ENCODE measurements around the gene DLG1.

- TF ChIP-seq RAD21 (IDR thresholded peaks at IDR 0.05; ENCODE audit: low read depth) (no peak), TEAD4 (IDR thresholded peaks at IDR 0.05) (no peak), EP300 (IDR thresholded peaks at IDR 0.05; ENCODE audit: borderline replicate concordance) (no peak), NFIC (IDR thresholded peaks at IDR 0.05) (no peak), MAX (IDR thresholded peaks at IDR 0.05) (no peak), CREB1 (IDR thresholded peaks at IDR 0.05; ENCODE audit: low read depth) (no peak), TAF1 (IDR thresholded peaks at IDR 0.05; ENCODE audit: low read depth) (no peak), TCF12 (IDR thresholded peaks at IDR 0.05; ENCODE audit: low read depth) (no peak), FOXM1 (IDR thresholded peaks at IDR 0.05; ENCODE audit: borderline replicate concordance, low read depth) (no peak), YY1 (IDR thresholded peaks at IDR 0.05; ENCODE audit: low read depth) (no peak), REST (IDR thresholded peaks at IDR 0.05; ENCODE audit: low read depth) (no peak), CEBPB (IDR thresholded peaks at IDR 0.05) (no peak), USF1 (IDR thresholded peaks at IDR 0.05) (no peak)
Measured at GRCh38 chr3:197008436-197009209, 289.8 kb downstream of the DLG1 start.
